ENCODE results near the gene ABCC1.
"Not testable (repeated sequence)": the region's sequence is repeated elsewhere in the genome, so short reads cannot be mapped to it uniquely, and the experiment has no call there.

The ABCC1 gene

GRCh38 chr16:16096858-16097213 is 147.4 kb downstream of the ABCC1 start:
- peaks cover 55% of the 10 kb centered on the region for H3K36me3 ChIP-seq

GRCh38 chr16:16099320-16099719 is 149.9 kb downstream of the ABCC1 start:
- H3K36me3 ChIP-seq: peaks cover 63% of the 10 kb centered on the region

More at GRCh38 chr16:16096858-16097213, 147.4 kb downstream of the ABCC1 start:
- Histone ChIP-seq H3K4me3 (ENCODE audit: low read depth in 1 of 2, low read length in 1 of 2) (no peak overlapping the region), H3K27me3 (no peaks in the 10 kb centered on the region), H3K27ac (no peak overlapping the region), H3K9me3 (no peaks in the 10 kb centered on the region), H3K4me1 (ENCODE audit: control insufficient read depth in 1 of 2, insufficient read depth in 1 of 2, low read depth in 1 of 2, low read length in 1 of 2) (no peaks in the 10 kb centered on the region)
- TF ChIP-seq CTCF (IDR thresholded peaks at IDR 0.05): no peak

GRCh38 chr16:16100631-16101030 is 151.2 kb downstream of the ABCC1 start:
- no peaks in the 10 kb centered on the region for H3K27me3 ChIP-seq
- H3K36me3 ChIP-seq: peaks cover 68% of the 10 kb centered on the region
- TF ChIP-seq CTCF (IDR thresholded peaks at IDR 0.05): no peak

More at GRCh38 chr16:16099320-16099719, 149.9 kb downstream of the ABCC1 start:
- TF ChIP-seq CTCF (IDR thresholded peaks at IDR 0.05): no peak
- H3K9me3 ChIP-seq: no peaks in the 10 kb centered on the region
- no peak overlapping the region for H3K27ac ChIP-seq
- H3K27me3 ChIP-seq: no peaks in the 10 kb centered on the region
- no peak overlapping the region for H3K4me3 ChIP-seq (ENCODE audit: low read depth in 1 of 2, low read length in 1 of 2)
- H3K4me1 ChIP-seq (ENCODE audit: control insufficient read depth in 1 of 2, insufficient read depth in 1 of 2, low read depth in 1 of 2, low read length in 1 of 2): no peaks in the 10 kb centered on the region

GRCh38 chr16:16101585-16101984 is 152.2 kb downstream of the ABCC1 start:
- H3K27ac ChIP-seq: no peak overlapping the region
- H3K36me3 ChIP-seq: peaks cover 75% of the 10 kb centered on the region
- H3K27me3 ChIP-seq: no peaks in the 10 kb centered on the region
- H3K4me1 ChIP-seq (ENCODE audit: control insufficient read depth in 1 of 2, insufficient read depth in 1 of 2, low read depth in 1 of 2, low read length in 1 of 2): no peaks in the 10 kb centered on the region
- H3K9me3 ChIP-seq: no peaks in the 10 kb centered on the region
- TF ChIP-seq CTCF (IDR thresholded peaks at IDR 0.05): no peak
- H3K4me3 ChIP-seq (ENCODE audit: low read depth in 1 of 2, low read length in 1 of 2): no peak overlapping the region

More at GRCh38 chr16:16100631-16101030, 151.2 kb downstream of the ABCC1 start:
- no peaks in the 10 kb centered on the region for H3K4me1 ChIP-seq (ENCODE audit: control insufficient read depth in 1 of 2, insufficient read depth in 1 of 2, low read depth in 1 of 2, low read length in 1 of 2)
- no peaks in the 10 kb centered on the region for H3K9me3 ChIP-seq
- no peak overlapping the region for H3K4me3 ChIP-seq (ENCODE audit: low read depth in 1 of 2, low read length in 1 of 2)
- H3K27ac ChIP-seq: no peak overlapping the region

- Histone ChIP-seq H3K4me1 (ENCODE audit: control insufficient read depth in 1 of 2, insufficient read depth in 1 of 2, low read depth in 1 of 2, low read length in 1 of 2) (no peaks in the 10 kb centered on the region), H3K27ac (no peak overlapping the region), H3K36me3 (peaks cover 76% of the 10 kb centered on the region), H3K27me3 (no peaks in the 10 kb centered on the region), H3K4me3 (ENCODE audit: low read depth in 1 of 2, low read length in 1 of 2) (no peak overlapping the region), H3K9me3 (no peaks in the 10 kb centered on the region)
- TF ChIP-seq CTCF (IDR thresholded peaks at IDR 0.05): no peak
Observed at GRCh38 chr16:16102738-16103137, 153.3 kb downstream of the ABCC1 start.

- H3K9me3 ChIP-seq; H3K4me3 ChIP-seq (ENCODE audit: low read depth in 1 of 2, low read length in 1 of 2); H3K27ac ChIP-seq; H3K4me1 ChIP-seq (ENCODE audit: control insufficient read depth in 1 of 2, insufficient read depth in 1 of 2, low read depth in 1 of 2, low read length in 1 of 2); H3K27me3 ChIP-seq: not testable (repeated sequence)
- peaks cover 68% of the 10 kb centered on the region for H3K36me3 ChIP-seq
Observed at GRCh38 chr16:16104132-16104803, 154.9 kb downstream of the ABCC1 start.

- H3K4me1 ChIP-seq (ENCODE audit: control insufficient read depth in 1 of 2, insufficient read depth in 1 of 2, low read depth in 1 of 2, low read length in 1 of 2); H3K27ac ChIP-seq; H3K9me3 ChIP-seq; H3K4me3 ChIP-seq (ENCODE audit: low read depth in 1 of 2, low read length in 1 of 2); H3K27me3 ChIP-seq: not testable (repeated sequence)
- peaks cover 68% of the 10 kb centered on the region for H3K36me3 ChIP-seq
Observed at GRCh38 chr16:16104804-16105141, 155.4 kb downstream of the ABCC1 start.
